Measurements from ENCODE around the gene ILDR2.

Gene ILDR2

DNA sequence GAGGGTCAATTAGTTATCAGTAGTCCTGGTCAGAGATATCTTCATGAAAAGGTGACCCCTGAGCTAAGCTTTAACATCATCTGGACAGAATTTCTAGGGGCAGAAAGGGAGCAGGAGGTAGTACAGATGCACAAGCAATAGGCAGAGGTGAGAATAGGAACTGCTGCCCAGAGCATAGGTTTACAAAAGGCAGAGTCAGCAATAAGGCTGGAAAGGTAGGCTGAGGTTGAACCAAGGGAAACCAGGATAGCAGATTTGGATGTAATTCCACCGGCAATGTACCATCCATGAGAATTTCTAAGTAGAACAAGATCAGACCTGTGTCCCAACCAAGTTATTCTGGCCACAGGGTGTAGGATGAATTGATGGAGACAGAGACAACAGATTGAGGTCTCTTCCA lies 6.2 kb upstream of the ILDR2 start:
- TF ChIP-seq, protein P1, sequence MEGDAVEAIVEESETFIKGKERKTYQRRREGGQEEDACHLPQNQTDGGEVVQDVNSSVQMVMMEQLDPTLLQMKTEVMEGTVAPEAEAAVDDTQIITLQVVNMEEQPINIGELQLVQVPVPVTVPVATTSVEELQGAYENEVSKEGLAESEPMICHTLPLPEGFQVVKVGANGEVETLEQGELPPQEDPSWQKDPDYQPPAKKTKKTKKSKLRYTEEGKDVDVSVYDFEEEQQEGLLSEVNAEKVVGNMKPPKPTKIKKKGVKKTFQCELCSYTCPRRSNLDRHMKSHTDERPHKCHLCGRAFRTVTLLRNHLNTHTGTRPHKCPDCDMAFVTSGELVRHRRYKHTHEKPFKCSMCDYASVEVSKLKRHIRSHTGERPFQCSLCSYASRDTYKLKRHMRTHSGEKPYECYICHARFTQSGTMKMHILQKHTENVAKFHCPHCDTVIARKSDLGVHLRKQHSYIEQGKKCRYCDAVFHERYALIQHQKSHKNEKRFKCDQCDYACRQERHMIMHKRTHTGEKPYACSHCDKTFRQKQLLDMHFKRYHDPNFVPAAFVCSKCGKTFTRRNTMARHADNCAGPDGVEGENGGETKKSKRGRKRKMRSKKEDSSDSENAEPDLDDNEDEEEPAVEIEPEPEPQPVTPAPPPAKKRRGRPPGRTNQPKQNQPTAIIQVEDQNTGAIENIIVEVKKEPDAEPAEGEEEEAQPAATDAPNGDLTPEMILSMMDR (IDR thresholded peaks at IDR 0.05; ENCODE audit: borderline replicate concordance, insufficient read depth, low read depth, low read length) = no peak
- H3K4me3 ChIP-seq (ENCODE audit: low read depth, low read length) = no peak overlapping the region

DNA sequence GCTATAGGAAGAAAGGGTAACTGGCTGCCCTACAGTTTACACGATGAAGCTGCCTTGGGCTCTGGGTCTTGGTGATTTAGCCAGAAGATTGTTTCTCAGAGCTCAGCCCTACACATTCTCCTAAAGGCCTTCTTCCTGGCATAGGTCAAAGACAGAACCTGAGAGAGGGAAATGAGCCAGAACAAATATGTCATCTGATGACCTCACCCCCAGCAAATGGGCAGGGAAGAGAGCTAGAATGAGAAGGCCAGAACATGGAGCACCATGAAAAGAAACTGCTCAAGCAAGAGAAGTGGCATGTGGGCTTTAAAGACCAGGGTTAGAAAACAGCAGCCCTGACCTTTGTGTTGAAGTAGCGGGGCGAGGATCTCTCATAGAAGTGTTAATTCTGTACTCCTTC lies 5.5 kb upstream of the ILDR2 start:
- TF ChIP-seq, protein P1 (IDR thresholded peaks at IDR 0.05; ENCODE audit: borderline replicate concordance, insufficient read depth, low read depth, low read length) = no peak
- no peak overlapping the region for H3K4me3 ChIP-seq (ENCODE audit: low read depth, low read length)

DNA sequence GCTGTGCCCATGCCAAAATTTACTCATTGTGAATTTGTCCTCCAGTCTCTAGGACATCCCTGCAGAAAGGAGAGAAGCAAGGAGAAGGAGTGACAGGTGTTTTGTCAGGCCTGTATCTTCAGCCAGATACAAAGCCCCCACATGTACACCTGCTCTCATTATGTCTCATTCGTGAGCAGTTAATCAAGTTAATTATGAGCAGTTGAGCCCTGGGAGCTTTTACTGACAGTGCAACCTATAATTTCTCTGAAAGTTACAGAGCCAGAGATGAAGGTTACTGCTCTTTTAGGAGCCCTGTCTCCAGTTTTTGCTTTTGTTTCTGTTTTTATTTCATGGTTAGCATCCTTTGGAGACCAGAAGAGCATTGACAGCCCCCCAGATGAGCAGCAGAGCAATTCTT lies 5.0 kb upstream of the ILDR2 start:
- TF ChIP-seq, protein P1 (IDR thresholded peaks at IDR 0.05; ENCODE audit: borderline replicate concordance, insufficient read depth, low read depth, low read length) = no peak
- H3K4me3 ChIP-seq (ENCODE audit: low read depth, low read length) = no peak overlapping the region

DNA sequence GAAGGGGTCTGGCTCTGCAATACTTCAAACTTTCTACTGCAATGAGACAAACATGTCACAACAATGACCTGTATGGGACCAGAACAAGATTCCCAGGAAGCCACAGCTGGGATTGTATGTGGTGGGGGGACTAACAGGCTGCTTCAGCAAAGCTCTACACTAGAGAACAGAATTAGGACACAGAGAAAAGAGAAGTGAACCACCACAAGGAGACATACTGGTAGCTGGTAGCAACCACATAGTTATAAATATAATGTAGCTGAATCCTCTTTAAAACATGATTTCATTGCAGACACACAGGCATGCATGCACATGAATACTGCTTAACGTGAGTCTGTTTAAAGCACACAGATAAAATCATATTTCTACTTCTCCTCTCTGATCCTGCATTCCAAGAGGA lies 3.5 kb upstream of the ILDR2 start:
- TF ChIP-seq, protein P1 (IDR thresholded peaks at IDR 0.05; ENCODE audit: borderline replicate concordance, insufficient read depth, low read depth, low read length) = no peak
- H3K4me3 ChIP-seq (ENCODE audit: low read depth, low read length) = no peak overlapping the region

DNA sequence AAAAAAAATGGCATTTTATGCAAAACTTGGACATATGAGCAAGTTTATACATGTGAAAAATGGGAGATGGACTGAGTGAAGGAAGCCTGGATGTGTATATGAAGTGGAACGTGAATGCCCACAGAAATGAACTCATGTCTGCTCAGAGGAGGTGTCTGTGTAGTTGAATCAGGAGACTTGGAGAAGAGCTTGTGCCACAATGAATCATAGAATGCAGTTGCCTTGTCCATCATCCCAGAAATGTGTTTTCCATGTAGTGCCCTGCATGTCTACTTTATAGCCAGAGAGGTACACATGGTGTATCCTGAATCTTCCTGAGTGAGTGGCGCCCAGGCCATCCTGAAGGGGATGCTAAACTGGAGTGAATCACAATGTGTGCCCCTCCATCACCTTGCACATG lies 2.6 kb upstream of the ILDR2 start:
- TF ChIP-seq, protein P1 (IDR thresholded peaks at IDR 0.05; ENCODE audit: borderline replicate concordance, insufficient read depth, low read depth, low read length) = no peak

DNA sequence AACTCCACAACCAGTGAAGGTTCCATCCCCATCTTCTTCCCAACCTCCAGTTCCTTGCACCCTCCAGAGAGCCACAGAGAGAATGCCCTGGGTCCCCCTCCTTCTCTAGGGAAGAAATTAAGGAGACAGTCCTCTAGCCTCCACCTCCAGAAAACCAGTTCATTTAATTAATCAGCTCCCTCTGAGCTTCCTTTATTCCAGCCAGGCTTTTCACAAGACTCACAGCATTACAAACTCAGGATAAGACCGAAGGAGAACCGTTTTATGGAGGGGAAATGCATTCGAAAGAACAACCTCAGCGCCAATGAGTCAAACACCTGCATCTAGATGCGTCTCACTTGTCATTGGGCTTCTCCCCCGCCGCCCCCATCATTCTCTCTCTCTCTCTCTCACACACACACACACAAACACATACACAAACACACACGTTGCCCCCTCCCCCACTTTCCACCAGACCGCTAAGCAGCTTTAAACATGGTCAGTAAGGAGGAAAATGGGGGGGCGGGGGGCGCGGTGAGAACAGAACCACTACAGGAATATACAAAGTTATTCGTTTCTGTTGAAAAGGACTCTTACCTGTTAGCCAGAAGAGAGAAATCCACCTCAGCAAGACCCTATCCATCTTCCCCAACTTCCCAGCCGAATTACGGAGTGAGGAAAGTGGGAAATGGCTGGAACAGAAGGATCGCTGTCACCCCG lies 544 bp downstream of the ILDR2 start:
- H3K4me3 ChIP-seq (ENCODE audit: low read depth, low read length) = peak overlapping the region; percentile 81
- TF ChIP-seq, protein P1 (IDR thresholded peaks at IDR 0.05; ENCODE audit: borderline replicate concordance, insufficient read depth, low read depth, low read length) = no peak

More for the DNA sequence above, 2.6 kb upstream of the ILDR2 start:
- H3K4me3 ChIP-seq (ENCODE audit: low read depth, low read length) = no peak overlapping the region

DNA sequence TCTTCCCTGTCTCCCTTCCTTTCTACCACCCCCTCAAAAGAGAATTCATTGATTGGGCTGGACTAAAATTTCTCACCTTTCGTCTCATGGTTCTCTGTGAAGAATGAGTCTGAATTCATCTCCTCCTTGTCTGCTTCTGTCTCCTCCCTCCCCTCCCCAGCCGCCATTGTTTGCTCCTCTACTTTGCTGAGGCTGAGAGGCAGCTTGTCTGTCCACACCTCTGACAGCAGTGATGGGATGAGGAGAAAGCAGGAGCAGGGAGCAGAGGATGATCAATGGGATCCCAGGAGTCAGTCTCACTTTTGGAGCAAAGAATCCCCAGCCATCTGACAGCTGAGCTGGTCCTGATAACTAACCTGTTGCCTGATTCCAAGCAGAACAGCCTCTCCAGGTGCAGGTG lies 2.5 kb downstream of the ILDR2 start:
- no peak overlapping the region for H3K4me3 ChIP-seq (ENCODE audit: low read depth, low read length)
- TF ChIP-seq, protein P1 (IDR thresholded peaks at IDR 0.05; ENCODE audit: borderline replicate concordance, insufficient read depth, low read depth, low read length) = no peak
